Neural crest cell (in vitro differentiated cells): ENCODE measurements around the gene FLAD1. TPM values are rescaled to one million over a fixed set of nuclear protein-coding genes. Genes with fewer than 3 reads are reported as not detected.

Source experiments
- DNase-seq: peaks from one replicate; pipeline ENCODE4 v3.0.0; 2021; ENCODE audit warnings: low read depth, mixed read lengths, low spot score
- H3K27ac Mint-ChIP-seq: one replicate; pipeline ENCODE4 v1.8.0; 2021; ENCODE audit warnings: mild to moderate bottlenecking, mixed read lengths; ENCODE audit not compliant: unreplicated experiment
- H3K27me3 Mint-ChIP-seq: 2 replicates; pipeline ENCODE4 v1.8.0; 2021; ENCODE audit warnings: low read depth, mild to moderate bottlenecking, mixed read lengths
- H3K36me3 Mint-ChIP-seq: 2 replicates; pipeline ENCODE4 v1.8.0; 2021; ENCODE audit warnings: low read depth, mild to moderate bottlenecking, mixed read lengths
- H3K4me1 Mint-ChIP-seq: 2 replicates; pipeline ENCODE4 v1.8.0; 2021; ENCODE audit warnings: mixed read lengths
- H3K4me3 Mint-ChIP-seq: one replicate; pipeline ENCODE4 v1.8.0; 2021; ENCODE audit warnings: mild to moderate bottlenecking, mixed read lengths
- H3K9me3 Mint-ChIP-seq: 2 replicates; pipeline ENCODE4 v1.8.0; 2021; ENCODE audit warnings: mixed read lengths
- CTCF ChIP-seq: fragments of 200-600 bp; sonication (generic); conservative IDR thresholded peaks from 2 replicates; pipeline ENCODE4 v1.5.0; 2021; ENCODE audit warnings: antibody characterized with exemption, mild to moderate bottlenecking
- total RNA-seq: library from RNA; stranded (reverse); gene quantifications from 2 replicates; pipeline ENCODE4 v1.2.1, GENCODE V29; 2021

The FLAD1 gene
- total RNA-seq, 1 donor from 2014 or later, result 76.3 TPM

- H3K27me3 Mint-ChIP-seq, result no peaks in the 10 kb centered on the region
Measured at GRCh38 chr1:155011437-155012025, 28.4 kb downstream of the FLAD1 start.

GRCh38 chr1:155012026-155012546 is 28.9 kb downstream of the FLAD1 start:
- no peaks in the 10 kb centered on the region for H3K27me3 Mint-ChIP-seq
- no peaks in the 10 kb centered on the region for H3K36me3 Mint-ChIP-seq
- no peak overlapping the region for H3K27ac Mint-ChIP-seq
- H3K4me1 Mint-ChIP-seq, result peaks cover 10% of the 10 kb centered on the region
- H3K9me3 Mint-ChIP-seq, result no peaks in the 10 kb centered on the region
- H3K4me3 Mint-ChIP-seq, result no peak overlapping the region
- no peak for TF ChIP-seq CTCF
- DNase-seq, result no peak

More at GRCh38 chr1:155011437-155012025, 28.4 kb downstream of the FLAD1 start:
- DNase-seq, result no peak
- TF ChIP-seq CTCF, result no peak
- Mint-ChIP-seq H3K36me3 (no peaks in the 10 kb centered on the region), H3K4me3 (no peak overlapping the region), H3K9me3 (no peaks in the 10 kb centered on the region), H3K27ac (no peak overlapping the region), H3K4me1 (peaks cover 14% of the 10 kb centered on the region)

GRCh38 chr1:155012776-155013602 is 29.8 kb downstream of the FLAD1 start:
- Mint-ChIP-seq H3K27ac (no peak overlapping the region), H3K4me1 (peaks cover 14% of the 10 kb centered on the region), H3K9me3 (no peaks in the 10 kb centered on the region), H3K36me3 (no peaks in the 10 kb centered on the region), H3K27me3 (no peaks in the 10 kb centered on the region), H3K4me3 (peak overlapping the region; percentile 25)
- no peak for TF ChIP-seq CTCF
- DNase-seq, result no peak

GRCh38 chr1:155013632-155014031 is 30.5 kb downstream of the FLAD1 start:
- Mint-ChIP-seq H3K36me3 (no peaks in the 10 kb centered on the region), H3K4me1 (peaks cover 15% of the 10 kb centered on the region), H3K9me3 (no peaks in the 10 kb centered on the region), H3K4me3 (no peak overlapping the region), H3K27me3 (no peaks in the 10 kb centered on the region), H3K27ac (no peak overlapping the region)
- no peak for TF ChIP-seq CTCF
- no peak for DNase-seq

GRCh38 chr1:155014709-155015508 is 31.8 kb downstream of the FLAD1 start:
- no peak overlapping the region for H3K27ac Mint-ChIP-seq
- H3K36me3 Mint-ChIP-seq, result no peaks in the 10 kb centered on the region
- H3K4me3 Mint-ChIP-seq, result no peak overlapping the region
- DNase-seq, result no peak
- TF ChIP-seq CTCF, result no peak
- no peaks in the 10 kb centered on the region for H3K27me3 Mint-ChIP-seq
- no peaks in the 10 kb centered on the region for H3K9me3 Mint-ChIP-seq
- peaks cover 28% of the 10 kb centered on the region for H3K4me1 Mint-ChIP-seq
